Chondrocyte (in vitro differentiated cells): Measurements from ENCODE around the gene MPV17. TPM values are rescaled to one million over a fixed set of nuclear protein-coding genes. Genes with fewer than 3 reads are reported as not detected.
"Not testable (repeated sequence)": the region's sequence is repeated elsewhere in the genome, so short reads cannot be mapped to it uniquely, and the experiment has no call there.

ENCODE experiments used
- DNase-seq: peaks from one replicate; pipeline ENCODE4 v3.0.0; 2021; ENCODE audit warnings: mixed read lengths, low spot score
- H3K27ac Mint-ChIP-seq: one replicate; pipeline ENCODE4 v1.8.0; 2021; ENCODE audit warnings: mild to moderate bottlenecking, moderate library complexity, mixed read lengths; ENCODE audit not compliant: unreplicated experiment
- H3K27me3 Mint-ChIP-seq: 2 replicates; pipeline ENCODE4 v1.8.0; 2021; ENCODE audit warnings: low read depth, mixed read lengths
- H3K36me3 Mint-ChIP-seq: 2 replicates; pipeline ENCODE4 v1.8.0; 2021; ENCODE audit warnings: low read depth, mixed read lengths
- H3K4me1 Mint-ChIP-seq: 2 replicates; pipeline ENCODE4 v1.8.0; 2021; ENCODE audit warnings: low read depth, mild to moderate bottlenecking, mixed read lengths
- H3K4me3 Mint-ChIP-seq: one replicate; pipeline ENCODE4 v1.8.0; 2021; ENCODE audit warnings: mild to moderate bottlenecking, moderate library complexity, mixed read lengths; ENCODE audit not compliant: unreplicated experiment
- H3K9me3 Mint-ChIP-seq: 2 replicates; pipeline ENCODE4 v1.8.0; 2021; ENCODE audit warnings: low read depth, mixed read lengths
- total RNA-seq: library from RNA; stranded (reverse); gene quantifications from 3 replicates; pipeline ENCODE4 v1.2.1, GENCODE V29; 2021
- TF ChIP-seq, protein P1 (sequence below): fragments of 200-600 bp; sonication (generic); IDR thresholded peaks from 2 replicates; pipeline ENCODE4 v1.5.0; 2021; ENCODE audit warnings: antibody characterized with exemption, mild to moderate bottlenecking, moderate library complexity

Gene MPV17
- total RNA-seq, 1 donor from 2014 or later, result 57.7 TPM

DNA sequence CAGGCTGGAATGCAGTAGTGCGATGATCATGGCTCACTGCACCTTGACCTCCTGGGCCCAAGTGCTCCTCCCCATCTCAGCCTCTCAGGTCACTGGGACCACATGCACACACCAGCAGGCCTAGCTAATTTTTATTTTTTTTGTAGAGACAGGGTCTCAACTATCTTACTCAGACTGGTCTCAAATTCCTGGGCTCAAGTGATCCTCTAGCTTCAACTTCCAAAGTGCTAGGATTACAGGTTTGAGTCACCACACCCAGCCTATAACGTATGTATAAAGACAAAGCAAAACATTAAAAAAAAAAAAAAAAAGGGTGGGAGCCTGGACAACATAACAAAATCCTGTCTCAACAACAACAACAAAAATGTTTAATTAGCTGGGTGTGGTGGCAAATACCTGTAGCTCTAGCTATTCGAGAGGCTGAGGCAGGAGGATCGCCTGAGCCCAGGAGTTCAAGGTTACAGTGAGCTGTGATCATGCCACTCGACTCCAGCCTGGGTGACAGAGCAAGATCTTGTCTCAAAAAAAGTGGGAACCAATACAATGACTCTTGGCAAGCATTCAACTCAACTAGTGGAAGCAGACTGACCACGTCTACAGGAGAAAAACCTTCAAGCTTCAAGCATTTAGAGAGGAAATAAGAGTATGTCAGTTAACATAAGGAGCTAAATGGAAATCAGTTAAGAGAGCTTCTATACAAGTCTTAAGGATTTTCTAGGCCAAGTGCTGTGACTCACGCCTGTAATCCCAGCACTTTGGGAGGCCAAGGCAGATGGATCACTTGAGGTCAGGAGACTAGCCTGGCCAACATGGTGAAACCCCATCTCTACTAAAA is 31.1 kb upstream of the MPV17 start:
- no peaks in the 10 kb centered on the region for H3K36me3 Mint-ChIP-seq
- H3K4me1 Mint-ChIP-seq, result peaks cover 44% of the 10 kb centered on the region
- no peak for DNase-seq
- TF ChIP-seq, protein P1, sequence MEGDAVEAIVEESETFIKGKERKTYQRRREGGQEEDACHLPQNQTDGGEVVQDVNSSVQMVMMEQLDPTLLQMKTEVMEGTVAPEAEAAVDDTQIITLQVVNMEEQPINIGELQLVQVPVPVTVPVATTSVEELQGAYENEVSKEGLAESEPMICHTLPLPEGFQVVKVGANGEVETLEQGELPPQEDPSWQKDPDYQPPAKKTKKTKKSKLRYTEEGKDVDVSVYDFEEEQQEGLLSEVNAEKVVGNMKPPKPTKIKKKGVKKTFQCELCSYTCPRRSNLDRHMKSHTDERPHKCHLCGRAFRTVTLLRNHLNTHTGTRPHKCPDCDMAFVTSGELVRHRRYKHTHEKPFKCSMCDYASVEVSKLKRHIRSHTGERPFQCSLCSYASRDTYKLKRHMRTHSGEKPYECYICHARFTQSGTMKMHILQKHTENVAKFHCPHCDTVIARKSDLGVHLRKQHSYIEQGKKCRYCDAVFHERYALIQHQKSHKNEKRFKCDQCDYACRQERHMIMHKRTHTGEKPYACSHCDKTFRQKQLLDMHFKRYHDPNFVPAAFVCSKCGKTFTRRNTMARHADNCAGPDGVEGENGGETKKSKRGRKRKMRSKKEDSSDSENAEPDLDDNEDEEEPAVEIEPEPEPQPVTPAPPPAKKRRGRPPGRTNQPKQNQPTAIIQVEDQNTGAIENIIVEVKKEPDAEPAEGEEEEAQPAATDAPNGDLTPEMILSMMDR, result no peak
- no peak overlapping the region for H3K4me3 Mint-ChIP-seq
- H3K9me3 Mint-ChIP-seq, result no peaks in the 10 kb centered on the region
- no peak overlapping the region for H3K27ac Mint-ChIP-seq
- no peaks in the 10 kb centered on the region for H3K27me3 Mint-ChIP-seq

DNA sequence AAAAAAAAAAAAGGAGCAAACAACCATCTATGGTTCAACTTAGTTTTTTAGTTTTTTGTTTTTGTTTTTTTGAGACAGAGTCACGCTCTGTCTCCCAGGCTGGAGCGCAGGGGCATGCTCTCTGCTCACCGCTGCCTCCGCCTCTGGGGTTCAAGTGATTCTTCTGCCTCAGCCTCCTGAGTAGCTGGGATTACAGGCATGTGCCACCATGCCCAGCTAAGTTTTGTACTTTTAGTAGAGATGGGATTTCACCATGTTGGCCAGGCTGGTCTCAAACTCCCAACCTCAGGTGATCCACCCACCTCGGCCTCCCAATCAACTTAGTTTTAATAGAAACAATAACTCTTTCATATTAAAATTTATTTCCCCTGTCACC is 30.5 kb upstream of the MPV17 start:
- H3K9me3 Mint-ChIP-seq, H3K27ac Mint-ChIP-seq, H3K4me3 Mint-ChIP-seq, DNase-seq, H3K27me3 Mint-ChIP-seq, H3K36me3 Mint-ChIP-seq: not testable (repeated sequence)
- peaks cover 40% of the 10 kb centered on the region for H3K4me1 Mint-ChIP-seq

DNA sequence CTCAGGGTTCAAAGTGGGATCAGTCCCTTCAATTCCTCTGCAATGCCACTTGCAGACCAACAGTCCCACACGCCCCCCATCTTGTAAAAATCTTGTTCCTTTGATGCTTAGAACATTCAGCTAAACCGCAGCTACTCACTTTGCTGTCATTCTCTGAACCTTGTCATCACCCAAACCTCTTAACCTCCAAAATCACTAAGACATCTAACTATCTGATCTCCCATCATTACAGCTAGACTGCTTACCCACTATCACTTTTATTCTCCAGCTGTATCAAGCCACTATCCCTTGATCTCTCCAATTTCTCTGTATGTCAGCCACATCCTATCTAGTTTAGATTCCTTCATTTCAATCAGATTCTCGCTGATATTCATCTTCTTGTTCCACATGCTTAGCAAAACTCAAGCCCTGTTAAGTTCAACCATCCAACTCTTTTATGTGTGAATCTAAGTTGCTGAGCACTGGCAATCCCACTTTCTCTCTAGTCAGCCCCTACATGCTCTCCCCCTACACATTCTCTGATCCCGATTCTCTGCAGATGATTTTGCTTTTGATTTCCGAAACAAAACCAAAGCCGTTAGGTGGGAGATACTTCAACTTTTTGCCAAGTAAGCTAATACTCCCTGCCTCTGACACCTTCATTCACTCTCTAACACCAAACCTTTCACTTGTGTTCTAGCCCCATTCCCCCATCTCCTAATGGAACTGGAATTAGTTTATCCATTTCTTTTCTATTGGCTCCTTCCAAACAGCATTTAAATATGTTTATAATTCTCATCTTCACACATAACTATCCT is 29.1 kb upstream of the MPV17 start:
- no peak for DNase-seq
- H3K27ac Mint-ChIP-seq, result no peak overlapping the region
- no peaks in the 10 kb centered on the region for H3K27me3 Mint-ChIP-seq
- no peak overlapping the region for H3K4me3 Mint-ChIP-seq
- H3K9me3 Mint-ChIP-seq, result no peaks in the 10 kb centered on the region
- TF ChIP-seq, protein P1, result no peak
- no peaks in the 10 kb centered on the region for H3K36me3 Mint-ChIP-seq
- peaks cover 31% of the 10 kb centered on the region for H3K4me1 Mint-ChIP-seq

DNA sequence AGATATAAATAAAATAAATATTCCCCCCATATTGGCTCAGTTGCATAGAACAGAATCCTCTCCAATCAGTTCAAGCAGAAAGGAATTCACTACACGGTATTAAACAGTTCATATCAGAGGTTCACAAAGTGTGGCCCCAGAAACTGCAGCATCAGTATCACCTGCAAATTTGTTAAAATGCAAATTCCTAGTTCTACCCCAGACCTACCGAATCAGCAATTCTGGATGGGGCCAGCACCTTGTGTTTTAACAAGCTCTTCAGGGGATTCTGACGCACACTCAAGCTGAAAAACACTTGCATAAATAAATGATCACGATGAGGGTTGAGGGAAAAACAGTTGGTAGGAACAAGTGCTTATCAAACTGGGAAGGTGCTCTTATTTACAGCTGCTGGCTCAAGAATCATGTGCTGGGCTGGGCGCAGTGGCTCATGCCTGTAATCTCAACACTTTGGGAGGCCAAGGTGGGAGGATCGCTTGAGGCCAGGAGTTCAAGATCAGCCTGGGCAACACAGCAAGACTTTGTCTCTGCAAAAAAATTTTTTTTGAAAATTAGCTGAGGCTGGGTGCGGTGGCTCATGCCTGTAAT is 27.3 kb upstream of the MPV17 start:
- DNase-seq, result no peak
- TF ChIP-seq, protein P1, result no peak
- no peaks in the 10 kb centered on the region for H3K27me3 Mint-ChIP-seq
- no peak overlapping the region for H3K4me3 Mint-ChIP-seq
- H3K27ac Mint-ChIP-seq, result no peak overlapping the region
- H3K36me3 Mint-ChIP-seq, result no peaks in the 10 kb centered on the region
- peaks cover 21% of the 10 kb centered on the region for H3K4me1 Mint-ChIP-seq
- no peaks in the 10 kb centered on the region for H3K9me3 Mint-ChIP-seq

DNA sequence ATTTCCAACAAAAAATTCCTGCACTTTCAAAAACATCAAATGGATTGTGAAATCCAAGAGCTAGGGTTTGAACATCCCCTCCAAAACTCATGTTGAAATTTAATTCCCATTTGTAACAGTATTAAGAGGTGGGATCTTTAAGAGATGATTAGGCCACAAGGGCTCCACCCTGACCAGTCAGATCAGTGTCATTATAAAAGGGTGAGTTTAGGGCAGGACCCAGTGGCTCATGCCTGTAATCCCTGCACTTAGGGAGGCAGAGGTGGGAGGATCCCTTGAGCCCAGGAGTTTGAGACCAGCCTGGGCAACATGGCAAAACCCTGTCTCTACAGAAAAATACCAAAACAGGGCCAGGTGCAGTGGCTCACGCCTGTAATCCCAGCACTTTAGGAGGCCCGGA is 24.7 kb upstream of the MPV17 start:
- Mint-ChIP-seq H3K27ac (no peak overlapping the region), H3K4me3 (no peak overlapping the region), H3K9me3 (no peaks in the 10 kb centered on the region), H3K4me1 (peaks cover 12% of the 10 kb centered on the region), H3K36me3 (peaks cover 2% of the 10 kb centered on the region), H3K27me3 (no peaks in the 10 kb centered on the region)
- DNase-seq, result no peak
- TF ChIP-seq, protein P1, result no peak
